HPDE6-E6E7 (cell line): ENCODE results near the gene GNAQ.

Experiments
- DNase-seq: peaks from one replicate; pipeline ENCODE4 v3.0.0; 2011; ENCODE audit warnings: missing footprints; ENCODE audit errors: extremely low spot score

The GNAQ gene

GRCh38 chr9:77843871-77844155, 187.8 kb downstream of the GNAQ start:
- no peak for DNase-seq

- no peak for DNase-seq
Measured at GRCh38 chr9:77843076-77843870, 188.3 kb downstream of the GNAQ start.

GRCh38 chr9:77841739-77842386, 189.7 kb downstream of the GNAQ start:
- DNase-seq = no peak

- DNase-seq = no peak
Measured at GRCh38 chr9:77839459-77840140, 192.0 kb downstream of the GNAQ start.

GRCh38 chr9:77838986-77839385, 192.6 kb downstream of the GNAQ start:
- DNase-seq = no peak

- no peak for DNase-seq
Measured at GRCh38 chr9:77834898-77835488, 196.6 kb downstream of the GNAQ start.

- no peak for DNase-seq
Measured at GRCh38 chr9:77833561-77834429, 197.8 kb downstream of the GNAQ start.

- no peak for DNase-seq
Measured at GRCh38 chr9:77832639-77833038, 199.0 kb downstream of the GNAQ start.

- no peak for DNase-seq
Measured at GRCh38 chr9:77831781-77832180, 199.8 kb downstream of the GNAQ start.

- DNase-seq = no peak
Measured at GRCh38 chr9:77830618-77831285, 200.9 kb downstream of the GNAQ start.

- no peak for DNase-seq
Measured at GRCh38 chr9:77829420-77829819, 202.2 kb downstream of the GNAQ start.

- DNase-seq = no peak
Measured at GRCh38 chr9:77827104-77827784, 204.4 kb downstream of the GNAQ start.

- DNase-seq = no peak
Measured at GRCh38 chr9:77826621-77827020, 205.0 kb downstream of the GNAQ start.

GRCh38 chr9:77826116-77826515, 205.5 kb downstream of the GNAQ start:
- no peak for DNase-seq

GRCh38 chr9:77825361-77825760, 206.2 kb downstream of the GNAQ start:
- DNase-seq = no peak

- DNase-seq = no peak
Measured at GRCh38 chr9:77820293-77820954, 211.2 kb downstream of the GNAQ start.

- DNase-seq = no peak
Measured at GRCh38 chr9:77819657-77820056, 212.0 kb downstream of the GNAQ start.

GRCh38 chr9:77817590-77818311, 213.9 kb downstream of the GNAQ start:
- DNase-seq = no peak

GRCh38 chr9:77816641-77817341, 214.8 kb downstream of the GNAQ start:
- no peak for DNase-seq
